ENCODE measurements around the gene CAPN7.

CAPN7 gene

DNA sequence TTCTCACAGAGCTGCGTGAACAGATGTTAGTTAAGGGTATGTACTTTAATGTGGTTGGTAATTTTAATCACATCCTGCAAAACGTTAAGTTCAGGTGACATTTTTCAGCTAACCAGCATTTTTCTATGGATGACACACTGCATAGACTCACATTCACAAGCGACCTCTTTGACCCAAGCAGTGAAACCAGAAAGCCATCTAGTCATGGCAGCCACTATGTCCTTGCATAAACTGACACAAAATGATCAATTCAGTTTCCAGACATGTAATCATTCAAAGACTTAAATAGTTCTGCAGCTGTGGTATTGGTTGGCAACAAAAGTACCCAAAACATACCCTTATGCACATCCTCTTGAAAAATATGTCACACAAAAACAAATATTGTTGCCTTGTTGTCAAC is 7.4 kb upstream of the CAPN7 start:
- no peak for DNase-seq
- no peak overlapping the region for H3K4me2 ChIP-seq (ENCODE audit: low read depth, low read length)
- H3K4me3 ChIP-seq (ENCODE audit: low read length), result no peak overlapping the region
- TF ChIP-seq EZH2 (optimal IDR thresholded peaks at IDR 0.05; ENCODE audit: low read depth, low read length) (no peak), EZH2phosphoT487 (IDR thresholded peaks at IDR 0.05; ENCODE audit: low read length) (no peak)
- TF ChIP-seq, protein P1, sequence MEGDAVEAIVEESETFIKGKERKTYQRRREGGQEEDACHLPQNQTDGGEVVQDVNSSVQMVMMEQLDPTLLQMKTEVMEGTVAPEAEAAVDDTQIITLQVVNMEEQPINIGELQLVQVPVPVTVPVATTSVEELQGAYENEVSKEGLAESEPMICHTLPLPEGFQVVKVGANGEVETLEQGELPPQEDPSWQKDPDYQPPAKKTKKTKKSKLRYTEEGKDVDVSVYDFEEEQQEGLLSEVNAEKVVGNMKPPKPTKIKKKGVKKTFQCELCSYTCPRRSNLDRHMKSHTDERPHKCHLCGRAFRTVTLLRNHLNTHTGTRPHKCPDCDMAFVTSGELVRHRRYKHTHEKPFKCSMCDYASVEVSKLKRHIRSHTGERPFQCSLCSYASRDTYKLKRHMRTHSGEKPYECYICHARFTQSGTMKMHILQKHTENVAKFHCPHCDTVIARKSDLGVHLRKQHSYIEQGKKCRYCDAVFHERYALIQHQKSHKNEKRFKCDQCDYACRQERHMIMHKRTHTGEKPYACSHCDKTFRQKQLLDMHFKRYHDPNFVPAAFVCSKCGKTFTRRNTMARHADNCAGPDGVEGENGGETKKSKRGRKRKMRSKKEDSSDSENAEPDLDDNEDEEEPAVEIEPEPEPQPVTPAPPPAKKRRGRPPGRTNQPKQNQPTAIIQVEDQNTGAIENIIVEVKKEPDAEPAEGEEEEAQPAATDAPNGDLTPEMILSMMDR (IDR thresholded peaks at IDR 0.05; ENCODE audit: low read length), result no peak
- no peak overlapping the region for H3K9ac ChIP-seq (ENCODE audit: low read length)
- no peaks in the 10 kb centered on the region for H3K9me3 ChIP-seq (replicated peaks; ENCODE audit: insufficient read depth, low read length)
- H3K36me3 ChIP-seq (replicated peaks; ENCODE audit: insufficient read depth, low read length), result no peaks in the 10 kb centered on the region
- no peaks in the 10 kb centered on the region for H3K9me2 ChIP-seq (replicated peaks; ENCODE audit: insufficient read depth, low read length)
- no peaks in the 10 kb centered on the region for H3K27me3 ChIP-seq (replicated peaks; ENCODE audit: insufficient read depth, low read length)
- H4K20me1 ChIP-seq (ENCODE audit: insufficient read depth, low read length), result no peaks in the 10 kb centered on the region
- no peaks in the 10 kb centered on the region for H3K4me1 ChIP-seq (ENCODE audit: low read length)
- no peak overlapping the region for H3K27ac ChIP-seq (ENCODE audit: low read length)
- no peaks in the 10 kb centered on the region for H3K79me2 ChIP-seq (ENCODE audit: low read length)
- H3F3A ChIP-seq (ENCODE audit: insufficient read depth, low read length), result no peaks in the 10 kb centered on the region
- no peak overlapping the region for H2AFZ ChIP-seq (ENCODE audit: low read length)

DNA sequence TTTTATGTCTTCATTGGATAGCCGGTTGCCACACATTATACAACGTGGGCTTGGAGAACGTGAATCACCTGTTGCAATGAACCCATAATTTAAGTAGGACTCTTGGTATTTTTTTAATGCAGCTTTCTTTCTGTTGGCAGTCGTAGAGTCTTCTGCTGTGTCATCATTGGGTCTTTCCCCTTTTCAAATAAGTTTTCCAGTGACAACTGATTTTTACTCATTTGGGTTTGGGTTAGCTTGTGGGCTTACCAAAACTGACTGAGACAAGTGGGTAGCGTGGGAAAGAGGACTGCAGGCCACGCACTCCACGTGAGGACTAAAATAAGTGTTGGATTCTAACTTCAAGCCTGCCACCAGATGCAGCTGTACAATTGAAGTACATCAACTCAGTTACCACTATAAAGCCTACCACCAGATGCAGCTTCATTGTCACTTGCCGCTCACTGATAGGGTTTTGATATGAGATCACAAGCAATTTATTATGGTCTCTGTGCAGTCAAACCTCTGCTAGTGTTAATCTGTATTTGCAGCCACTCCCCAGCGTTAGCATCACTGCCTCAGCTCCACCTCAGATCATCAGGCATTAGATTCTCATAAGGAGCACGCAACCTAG is 6.4 kb upstream of the CAPN7 start:
- Histone ChIP-seq H3K36me3 (replicated peaks; ENCODE audit: insufficient read depth, low read length) (no peaks in the 10 kb centered on the region), H4K20me1 (ENCODE audit: insufficient read depth, low read length) (no peaks in the 10 kb centered on the region), H3F3A (ENCODE audit: insufficient read depth, low read length) (no peaks in the 10 kb centered on the region), H3K9me3 (replicated peaks; ENCODE audit: insufficient read depth, low read length) (no peaks in the 10 kb centered on the region), H3K79me2 (ENCODE audit: low read length) (no peaks in the 10 kb centered on the region), H3K9me2 (replicated peaks; ENCODE audit: insufficient read depth, low read length) (no peaks in the 10 kb centered on the region), H2AFZ (ENCODE audit: low read length) (no peak overlapping the region), H3K4me2 (ENCODE audit: low read depth, low read length) (no peak overlapping the region), H3K27ac (ENCODE audit: low read length) (no peak overlapping the region), H3K4me1 (ENCODE audit: low read length) (no peaks in the 10 kb centered on the region), H3K4me3 (ENCODE audit: low read length) (no peak overlapping the region), H3K27me3 (replicated peaks; ENCODE audit: insufficient read depth, low read length) (no peaks in the 10 kb centered on the region), H3K9ac (ENCODE audit: low read length) (no peak overlapping the region)
- DNase-seq, result no peak
- TF ChIP-seq, protein P1 (IDR thresholded peaks at IDR 0.05; ENCODE audit: low read length), result no peak
- no peak for TF ChIP-seq EZH2phosphoT487 (IDR thresholded peaks at IDR 0.05; ENCODE audit: low read length)
- no peak for TF ChIP-seq EZH2 (optimal IDR thresholded peaks at IDR 0.05; ENCODE audit: low read depth, low read length)

DNA sequence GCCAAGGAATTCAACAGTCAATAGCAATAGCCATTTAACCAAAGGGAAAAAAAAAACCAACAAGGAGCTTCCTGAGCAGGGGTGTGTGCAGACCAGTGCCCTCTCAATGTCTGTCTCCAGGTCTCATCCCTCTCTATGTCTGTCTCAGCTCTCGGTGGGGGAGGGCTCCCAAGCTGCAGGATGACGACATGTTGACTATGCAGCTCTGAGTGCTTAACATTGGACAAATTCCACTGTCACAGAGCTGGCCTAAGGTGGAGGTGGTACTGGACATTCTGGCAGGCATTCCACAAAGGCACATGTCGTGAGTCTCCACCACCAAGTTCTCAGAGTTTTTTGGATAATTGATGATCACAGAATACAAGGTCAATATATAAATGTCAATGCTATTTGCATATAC is 2.0 kb upstream of the CAPN7 start:
- H3K9ac ChIP-seq (ENCODE audit: low read length), result no peak overlapping the region
- H2AFZ ChIP-seq (ENCODE audit: low read length), result no peak overlapping the region
- H3K4me2 ChIP-seq (ENCODE audit: low read depth, low read length), result no peak overlapping the region

More for the DNA sequence above, 2.0 kb upstream of the CAPN7 start:
- H3K36me3 ChIP-seq (replicated peaks; ENCODE audit: insufficient read depth, low read length), result 0 out of 2 replicates have a peak, but pooled peaks cover 3% of the 10 kb centered on the region
- H3K27ac ChIP-seq (ENCODE audit: low read length), result no peak overlapping the region
- H3K79me2 ChIP-seq (ENCODE audit: low read length), result peaks cover 28% of the 10 kb centered on the region
- DNase-seq, result no peak
- peaks cover 11% of the 10 kb centered on the region for H3K4me1 ChIP-seq (ENCODE audit: low read length)
- H3K9me2 ChIP-seq (replicated peaks; ENCODE audit: insufficient read depth, low read length), result no peaks in the 10 kb centered on the region
- H3K4me3 ChIP-seq (ENCODE audit: low read length), result no peak overlapping the region
- H4K20me1 ChIP-seq (ENCODE audit: insufficient read depth, low read length), result no peaks in the 10 kb centered on the region
- TF ChIP-seq EZH2phosphoT487 (IDR thresholded peaks at IDR 0.05; ENCODE audit: low read length), result no peak
- no peak for TF ChIP-seq EZH2 (optimal IDR thresholded peaks at IDR 0.05; ENCODE audit: low read depth, low read length)
- TF ChIP-seq, protein P1 (IDR thresholded peaks at IDR 0.05; ENCODE audit: low read length), result no peak
- H3K9me3 ChIP-seq (replicated peaks; ENCODE audit: insufficient read depth, low read length), result no peaks in the 10 kb centered on the region
- H3F3A ChIP-seq (ENCODE audit: insufficient read depth, low read length), result peaks cover 14% of the 10 kb centered on the region
- no peaks in the 10 kb centered on the region for H3K27me3 ChIP-seq (replicated peaks; ENCODE audit: insufficient read depth, low read length)
